Endothelial cell (in vitro differentiated cells): ENCODE measurements around the gene MIB1. TPM values are rescaled to one million over a fixed set of nuclear protein-coding genes. Genes with fewer than 3 reads are reported as not detected.

Experiments used
- DNase-seq: peaks from one replicate; pipeline ENCODE4 v3.0.0; 2021; ENCODE audit warnings: low spot score
- H3K27ac Mint-ChIP-seq: one replicate; pipeline ENCODE4 v1.8.0; 2021; ENCODE audit warnings: mixed read lengths, inconsistent platforms; ENCODE audit not compliant: unreplicated experiment
- H3K27me3 Mint-ChIP-seq: one replicate; pipeline ENCODE4 v1.8.0; 2021; ENCODE audit warnings: mild to moderate bottlenecking, moderate library complexity, mixed read lengths, inconsistent platforms; ENCODE audit not compliant: unreplicated experiment
- H3K36me3 Mint-ChIP-seq: one replicate; pipeline ENCODE4 v1.8.0; 2021; ENCODE audit warnings: mild to moderate bottlenecking, low read depth, mixed read lengths, inconsistent platforms; ENCODE audit not compliant: unreplicated experiment
- H3K4me1 Mint-ChIP-seq: one replicate; pipeline ENCODE4 v1.8.0; 2021; ENCODE audit warnings: mild to moderate bottlenecking, mixed read lengths, inconsistent platforms; ENCODE audit not compliant: unreplicated experiment
- H3K4me3 Mint-ChIP-seq: one replicate; pipeline ENCODE4 v1.8.0; 2021; ENCODE audit warnings: mild to moderate bottlenecking, mixed read lengths, inconsistent platforms; ENCODE audit not compliant: unreplicated experiment
- H3K9me3 Mint-ChIP-seq: one replicate; pipeline ENCODE4 v1.8.0; 2021; ENCODE audit warnings: mixed read lengths, inconsistent platforms; ENCODE audit not compliant: unreplicated experiment
- total RNA-seq: library from RNA; stranded (reverse); fragmentation: NEBNext Ultra II Directional; extraction: Animal tissue kit (Norgen Biotek cat#: 25700); gene quantifications from one replicate; pipeline ENCODE4 v1.2.1, GENCODE V29; 2021; ENCODE audit not compliant: unreplicated experiment
- TF ChIP-seq, protein P1 (sequence below): fragments of 200-600 bp; sonication (generic); IDR thresholded peaks from one replicate; pipeline ENCODE4 v1.5.0; 2021; ENCODE audit warnings: antibody characterized with exemption; ENCODE audit not compliant: unreplicated experiment

Gene MIB1
- total RNA-seq, 1 donor from 2014 or later, result 62.8 TPM

- Mint-ChIP-seq H3K4me1 (peaks cover 2% of the 10 kb centered on the region), H3K4me3 (no peak overlapping the region), H3K9me3 (no peaks in the 10 kb centered on the region), H3K27me3 (no peaks in the 10 kb centered on the region), H3K27ac (no peak overlapping the region), H3K36me3 (peaks cover 20% of the 10 kb centered on the region)
- TF ChIP-seq, protein P1, sequence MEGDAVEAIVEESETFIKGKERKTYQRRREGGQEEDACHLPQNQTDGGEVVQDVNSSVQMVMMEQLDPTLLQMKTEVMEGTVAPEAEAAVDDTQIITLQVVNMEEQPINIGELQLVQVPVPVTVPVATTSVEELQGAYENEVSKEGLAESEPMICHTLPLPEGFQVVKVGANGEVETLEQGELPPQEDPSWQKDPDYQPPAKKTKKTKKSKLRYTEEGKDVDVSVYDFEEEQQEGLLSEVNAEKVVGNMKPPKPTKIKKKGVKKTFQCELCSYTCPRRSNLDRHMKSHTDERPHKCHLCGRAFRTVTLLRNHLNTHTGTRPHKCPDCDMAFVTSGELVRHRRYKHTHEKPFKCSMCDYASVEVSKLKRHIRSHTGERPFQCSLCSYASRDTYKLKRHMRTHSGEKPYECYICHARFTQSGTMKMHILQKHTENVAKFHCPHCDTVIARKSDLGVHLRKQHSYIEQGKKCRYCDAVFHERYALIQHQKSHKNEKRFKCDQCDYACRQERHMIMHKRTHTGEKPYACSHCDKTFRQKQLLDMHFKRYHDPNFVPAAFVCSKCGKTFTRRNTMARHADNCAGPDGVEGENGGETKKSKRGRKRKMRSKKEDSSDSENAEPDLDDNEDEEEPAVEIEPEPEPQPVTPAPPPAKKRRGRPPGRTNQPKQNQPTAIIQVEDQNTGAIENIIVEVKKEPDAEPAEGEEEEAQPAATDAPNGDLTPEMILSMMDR, result no peak
- no peak for DNase-seq
Observed at GRCh38 chr18:21864386-21864785, 123.8 kb downstream of the MIB1 start.

GRCh38 chr18:21865043-21865442, 124.5 kb downstream of the MIB1 start:
- no peaks in the 10 kb centered on the region for H3K9me3 Mint-ChIP-seq
- no peak overlapping the region for H3K4me3 Mint-ChIP-seq
- TF ChIP-seq, protein P1, result no peak
- peak overlapping the region; percentile 57 for H3K27ac Mint-ChIP-seq
- H3K4me1 Mint-ChIP-seq, result peaks cover 2% of the 10 kb centered on the region
- no peaks in the 10 kb centered on the region for H3K27me3 Mint-ChIP-seq
- peaks cover 20% of the 10 kb centered on the region for H3K36me3 Mint-ChIP-seq
- no peak for DNase-seq

- Mint-ChIP-seq H3K27me3 (no peaks in the 10 kb centered on the region), H3K36me3 (no peaks in the 10 kb centered on the region), H3K9me3 (no peaks in the 10 kb centered on the region), H3K27ac (no peak overlapping the region), H3K4me1 (peaks cover 2% of the 10 kb centered on the region), H3K4me3 (no peak overlapping the region)
- DNase-seq, result no peak
- TF ChIP-seq, protein P1, result no peak
Observed at GRCh38 chr18:21868770-21869169, 128.2 kb downstream of the MIB1 start.

DNA sequence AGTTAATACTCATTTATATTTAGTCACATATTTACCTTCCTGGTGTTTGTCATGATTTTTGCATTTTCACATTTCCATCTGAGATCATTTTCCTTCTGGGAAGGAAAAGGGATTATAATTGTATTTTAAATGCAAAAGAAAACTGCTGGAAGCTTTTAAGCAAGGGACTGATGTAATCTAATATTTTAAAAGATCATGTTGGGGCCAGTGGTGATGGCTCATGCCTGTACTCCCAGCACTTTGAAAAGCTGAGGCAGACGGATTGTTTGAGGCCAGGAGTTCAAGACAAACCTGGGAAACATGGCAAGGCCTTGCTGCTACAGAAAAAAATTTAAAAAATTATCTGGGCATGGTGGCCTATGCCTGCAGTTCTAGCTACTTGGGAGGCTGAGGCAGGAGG, 149.0 kb downstream of the MIB1 start:
- TF ChIP-seq, protein P1, result no peak
- peaks cover 2% of the 10 kb centered on the region for H3K27me3 Mint-ChIP-seq
- no peak overlapping the region for H3K27ac Mint-ChIP-seq
- DNase-seq, result no peak
- no peak overlapping the region for H3K4me3 Mint-ChIP-seq
- H3K4me1 Mint-ChIP-seq, result no peaks in the 10 kb centered on the region
- peaks cover 4% of the 10 kb centered on the region for H3K9me3 Mint-ChIP-seq
- no peaks in the 10 kb centered on the region for H3K36me3 Mint-ChIP-seq

- Mint-ChIP-seq H3K4me1 (no peaks in the 10 kb centered on the region), H3K27ac (no peak overlapping the region), H3K9me3 (no peaks in the 10 kb centered on the region), H3K27me3 (peaks cover 2% of the 10 kb centered on the region), H3K4me3 (no peak overlapping the region), H3K36me3 (no peaks in the 10 kb centered on the region)
- no peak for DNase-seq
- TF ChIP-seq, protein P1, result no peak
Observed at GRCh38 chr18:21894619-21895367, 154.2 kb downstream of the MIB1 start.
